ENCODE measurements around the gene RIMKLA.

RIMKLA gene

DNA sequence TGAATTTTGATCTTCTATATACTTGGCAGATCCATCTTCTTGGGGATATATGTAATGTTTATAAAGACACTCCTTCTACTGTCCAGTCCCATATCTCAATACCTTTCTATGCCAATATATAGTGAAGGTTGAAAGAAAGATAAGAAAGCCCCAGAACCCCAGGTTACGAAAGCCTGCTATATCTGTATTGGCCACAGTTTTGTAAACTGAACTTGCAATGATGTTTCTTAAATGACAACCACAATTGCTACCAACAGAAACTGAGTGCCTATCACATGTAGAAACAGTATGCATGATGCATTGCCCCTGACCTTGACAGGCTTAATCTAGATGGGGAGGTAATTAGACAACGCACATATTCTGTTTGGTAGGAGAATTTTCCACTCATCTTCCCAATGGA, 7.8 kb upstream of the RIMKLA start:
- no peak for DNase-seq (ENCODE audit: low read depth)

DNA sequence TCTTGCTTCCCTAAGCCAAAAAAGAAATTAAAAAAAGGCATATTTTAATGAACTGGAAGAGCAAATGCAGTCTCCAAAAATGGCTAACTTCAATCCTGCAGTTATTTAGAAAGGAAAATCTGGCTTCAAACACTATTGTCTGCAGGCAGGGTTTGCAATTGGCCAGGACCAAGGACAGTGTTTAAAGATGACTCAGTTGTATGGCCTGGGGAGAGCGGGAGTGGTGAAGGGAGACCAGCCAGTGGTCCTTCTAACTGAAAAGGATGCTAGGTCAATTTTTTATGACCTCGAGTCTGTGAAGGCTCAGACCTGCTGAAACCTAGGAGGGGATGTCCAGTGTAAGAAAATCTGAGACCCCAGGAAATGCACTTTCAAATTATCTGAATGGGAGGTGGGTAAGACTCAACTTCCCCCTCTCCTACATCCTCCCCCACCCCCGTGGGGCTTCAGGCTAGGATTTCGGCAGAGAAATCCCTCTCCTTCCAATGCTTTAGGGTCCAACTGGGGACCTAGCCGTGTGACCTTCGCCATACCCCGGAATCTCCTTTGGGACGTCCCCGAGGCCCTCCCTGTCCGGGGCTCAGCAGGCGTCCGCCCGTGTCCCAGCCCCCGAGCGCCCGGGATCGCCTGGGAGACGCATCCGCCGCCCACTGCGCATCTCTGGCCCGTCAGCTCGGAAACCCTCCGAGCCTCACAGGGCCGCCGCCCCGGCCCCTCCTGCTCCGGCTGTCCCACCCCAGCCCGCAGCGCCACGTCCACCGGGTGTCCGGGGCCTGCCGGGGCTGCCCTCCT, 602 bp upstream of the RIMKLA start:
- no peak for DNase-seq (ENCODE audit: low read depth)

GRCh38 chr1:42381280-42381673, 685 bp downstream of the RIMKLA start:
- no peak for DNase-seq (ENCODE audit: low read depth)

DNA sequence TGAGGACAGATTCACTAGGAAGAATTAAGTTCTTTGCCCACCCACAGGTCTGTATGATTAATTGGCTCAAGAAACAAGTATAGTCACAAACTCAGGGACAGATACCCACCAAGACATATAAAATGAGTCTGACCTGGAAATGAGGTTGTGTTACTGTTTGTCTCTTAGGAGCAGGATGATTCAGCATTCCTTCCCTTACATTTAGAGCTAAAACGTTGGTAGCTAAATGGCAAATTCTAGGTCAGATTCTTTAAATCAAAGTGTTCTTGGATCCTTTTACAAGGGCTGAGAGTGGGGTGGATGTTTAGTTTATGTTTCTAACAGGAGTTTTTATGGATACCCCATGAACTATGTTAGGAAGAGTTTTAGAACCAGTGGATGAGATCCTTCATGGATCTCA, 4.7 kb downstream of the RIMKLA start:
- DNase-seq (ENCODE audit: low read depth): no peak

DNA sequence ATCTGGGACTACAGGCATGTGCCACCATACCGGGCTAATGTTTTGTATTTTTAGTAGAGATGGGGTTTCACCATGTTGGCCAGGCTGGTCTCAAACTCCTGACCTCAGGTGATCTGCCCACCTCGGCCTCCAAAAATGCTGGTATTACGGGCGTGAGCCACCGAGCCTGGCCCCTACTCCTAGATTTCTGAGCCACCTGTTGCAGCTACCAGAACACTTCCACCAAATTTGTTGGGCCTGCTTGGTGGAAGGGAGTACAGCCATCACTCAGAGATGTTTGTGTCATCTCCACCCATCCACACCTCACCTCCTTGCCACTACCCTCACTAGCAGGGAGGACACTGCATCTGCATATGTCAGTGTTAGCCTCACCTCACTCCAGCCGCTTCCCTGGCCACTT, 5.5 kb downstream of the RIMKLA start:
- DNase-seq (ENCODE audit: low read depth): no peak

DNA sequence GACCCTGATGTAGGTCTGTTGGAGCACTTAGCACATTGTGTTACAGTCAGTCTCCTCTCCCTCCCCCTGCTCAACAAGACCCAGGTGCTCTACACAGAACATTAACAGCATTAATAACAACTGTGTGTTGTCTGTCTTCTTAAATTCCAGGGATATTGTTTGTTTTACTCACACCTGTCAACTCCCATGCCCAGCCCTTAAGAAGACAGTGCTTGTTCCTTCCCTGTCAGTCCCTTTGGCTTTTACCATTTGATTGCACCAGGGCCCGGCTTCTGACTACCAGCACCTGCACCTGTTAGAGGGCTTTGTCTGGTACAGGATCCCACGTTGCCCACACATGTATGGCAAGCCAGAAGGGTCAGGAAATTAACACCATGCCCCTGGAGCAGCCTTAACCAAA, 11.7 kb downstream of the RIMKLA start:
- DNase-seq (ENCODE audit: low read depth): no peak

DNA sequence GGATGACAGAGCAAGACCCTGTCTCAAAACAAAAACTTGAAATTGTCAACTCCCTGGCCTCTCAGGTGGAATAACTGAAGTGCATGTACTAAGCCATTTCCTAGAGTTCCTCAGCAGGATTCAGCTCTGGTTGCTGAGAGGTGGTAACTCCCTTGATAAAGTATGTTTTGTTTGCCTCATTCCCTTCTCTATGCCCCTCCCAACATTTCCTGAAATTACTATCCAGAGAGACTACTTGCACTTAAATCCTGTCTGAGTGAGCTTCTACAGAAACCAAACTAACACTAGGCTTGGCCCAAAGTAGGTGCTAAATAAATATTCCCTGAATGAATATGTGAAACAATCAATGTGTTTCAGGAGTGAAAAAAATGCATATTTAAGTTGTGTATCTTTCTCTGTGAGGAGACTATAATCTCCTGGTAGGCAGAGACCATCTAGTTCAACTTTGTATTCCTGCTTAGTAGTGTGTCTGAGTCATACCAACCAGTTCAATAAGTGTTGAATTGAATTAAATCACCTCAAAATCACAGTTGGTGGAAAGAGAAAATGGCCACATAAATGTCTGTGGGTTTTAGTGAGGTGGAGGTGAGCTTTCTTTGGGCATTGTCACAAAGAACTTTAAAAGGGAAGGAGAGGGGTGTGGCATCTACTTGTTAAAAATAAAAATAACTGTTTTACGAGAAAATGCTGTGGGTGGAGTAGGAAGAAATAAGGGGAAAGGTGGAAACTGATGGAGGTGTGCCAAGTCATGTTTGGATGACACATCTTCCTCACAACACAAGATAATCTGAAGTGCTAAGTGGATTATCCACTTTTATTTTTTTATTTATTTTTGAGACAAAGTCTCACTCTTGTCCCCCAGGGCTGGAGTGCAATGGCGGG, 12.6 kb downstream of the RIMKLA start:
- DNase-seq (ENCODE audit: low read depth): no peak

DNA sequence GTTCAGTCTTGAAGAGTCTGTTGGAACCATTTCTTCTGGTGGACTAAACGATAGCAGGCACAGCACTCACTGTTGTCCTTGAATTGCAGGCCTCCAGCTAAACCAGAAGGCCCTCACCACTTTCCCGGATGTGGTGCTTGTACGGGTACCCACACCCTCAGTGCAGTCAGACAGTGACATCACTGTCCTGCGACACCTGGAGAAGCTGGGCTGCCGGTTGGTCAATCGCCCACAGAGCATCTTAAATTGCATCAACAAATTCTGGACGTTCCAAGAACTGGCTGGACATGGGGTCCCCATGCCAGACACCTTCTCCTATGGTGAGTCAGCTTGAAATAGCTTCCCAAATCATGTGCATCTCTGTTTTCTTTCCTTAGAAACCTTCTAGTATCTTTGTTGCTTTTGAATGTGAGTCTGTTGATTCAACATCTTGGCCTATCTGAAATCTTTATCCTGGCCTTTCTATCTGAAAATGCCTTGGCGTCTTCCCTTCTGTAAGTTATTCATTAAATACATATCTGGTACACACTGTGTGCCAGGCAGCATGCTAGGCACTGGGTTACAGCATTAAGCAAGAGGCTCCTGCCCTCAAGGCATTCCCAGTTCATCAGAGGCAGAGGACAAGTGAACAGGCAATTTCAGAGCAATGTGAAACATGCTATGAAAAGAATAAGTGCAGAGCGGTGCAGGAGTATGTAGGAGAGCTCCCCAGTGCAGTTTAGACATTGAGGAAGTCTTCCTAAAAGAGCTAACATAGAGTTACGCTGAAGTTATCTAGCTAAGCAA, 18.9 kb downstream of the RIMKLA start:
- no peak for DNase-seq (ENCODE audit: low read depth)

GRCh38 chr1:42403880-42404400, 23.3 kb downstream of the RIMKLA start:
- DNase-seq (ENCODE audit: low read depth): no peak

DNA sequence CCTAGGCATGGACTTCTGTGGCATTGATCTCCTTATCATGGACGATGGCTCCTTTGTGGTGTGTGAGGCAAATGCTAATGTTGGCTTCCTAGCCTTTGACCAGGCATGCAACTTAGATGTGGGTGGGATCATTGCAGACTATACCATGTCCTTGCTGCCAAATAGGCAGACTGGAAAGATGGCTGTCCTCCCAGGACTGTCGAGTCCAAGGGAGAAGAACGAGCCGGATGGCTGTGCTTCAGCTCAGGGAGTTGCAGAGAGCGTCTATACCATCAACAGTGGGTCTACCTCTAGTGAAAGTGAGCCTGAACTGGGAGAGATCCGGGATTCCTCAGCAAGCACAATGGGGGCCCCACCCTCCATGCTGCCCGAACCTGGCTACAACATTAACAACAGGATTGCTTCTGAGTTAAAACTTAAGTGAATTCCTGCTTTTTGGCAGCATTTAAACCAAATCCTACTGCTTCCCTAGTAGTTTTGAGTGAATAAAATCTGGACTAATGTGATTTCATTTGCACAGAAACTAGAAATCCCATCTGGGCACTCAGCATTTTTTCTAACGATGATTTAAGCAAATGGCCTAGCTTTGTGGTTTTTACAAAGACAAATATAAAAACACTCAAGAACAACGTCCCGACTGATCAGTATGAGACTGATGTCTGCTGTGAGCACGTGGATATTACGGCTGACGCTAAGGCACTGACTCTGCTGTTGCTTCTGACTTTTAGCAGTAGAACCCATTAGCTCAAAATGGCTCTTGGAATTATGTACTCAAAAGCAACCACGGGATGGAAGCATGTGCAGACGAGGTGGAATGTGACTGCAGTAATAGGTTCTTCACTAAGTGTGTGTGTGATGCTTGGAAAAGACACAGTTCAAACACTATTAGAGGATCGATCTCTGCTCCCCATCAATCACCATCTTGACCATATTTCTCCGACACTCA, 34.2 kb downstream of the RIMKLA start:
- DNase-seq (ENCODE audit: low read depth): no peak

GRCh38 chr1:42417166-42417565, 36.6 kb downstream of the RIMKLA start:
- DNase-seq (ENCODE audit: low read depth): no peak

- no peak for DNase-seq (ENCODE audit: low read depth)
Measured at GRCh38 chr1:42418516-42418915, 37.9 kb downstream of the RIMKLA start.

DNA sequence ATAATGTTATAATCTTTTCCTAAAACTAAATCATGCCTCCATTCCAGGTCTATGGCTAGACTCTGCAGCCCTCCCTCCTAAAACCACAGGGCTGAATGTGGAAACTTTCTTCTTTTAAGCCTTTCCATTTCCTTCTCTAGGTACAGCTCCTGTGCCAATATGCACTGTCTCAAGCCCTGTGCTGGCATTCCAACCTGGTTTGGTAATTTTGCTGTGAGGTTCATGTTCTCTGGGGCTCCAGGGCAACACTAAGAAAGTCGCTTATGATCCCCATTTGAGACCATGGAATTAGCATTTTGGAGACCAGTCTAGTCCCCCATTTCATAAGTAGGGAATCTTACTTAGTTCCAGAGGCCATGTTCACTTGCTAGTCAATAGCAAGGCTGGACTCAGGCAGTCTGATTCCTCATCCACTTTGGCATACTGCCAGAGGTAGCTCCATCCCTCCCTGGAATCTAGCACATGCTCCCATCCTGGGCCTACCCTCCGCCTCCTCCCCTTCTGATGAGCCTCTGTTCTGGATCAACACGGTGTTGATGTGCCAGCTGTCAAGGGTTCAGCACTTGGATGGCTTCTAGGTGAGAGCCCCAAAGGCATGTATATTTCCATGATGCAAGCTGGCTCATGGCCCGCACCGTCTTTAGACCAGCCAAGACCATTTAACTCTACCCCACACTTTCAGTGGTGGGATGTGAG, 38.7 kb downstream of the RIMKLA start:
- no peak for DNase-seq (ENCODE audit: low read depth)

DNA sequence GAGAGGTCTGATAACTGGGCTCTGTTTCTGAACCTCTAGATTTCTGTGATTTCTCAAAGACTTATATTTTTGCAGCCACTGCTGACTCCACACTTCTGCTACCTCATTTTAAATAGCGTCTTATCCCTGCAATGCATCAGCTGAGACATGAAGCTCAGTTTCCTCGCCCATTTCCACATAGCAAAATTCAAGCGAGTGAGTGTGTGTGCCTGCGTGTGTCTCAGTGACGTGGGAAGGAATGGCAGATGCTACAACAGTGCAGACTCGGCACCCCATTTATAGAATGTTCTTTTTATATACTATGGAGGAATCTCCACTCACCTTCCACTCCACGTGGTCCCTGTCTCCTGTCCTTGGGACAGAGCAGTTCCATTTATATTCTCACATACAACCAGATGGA, 39.5 kb downstream of the RIMKLA start:
- DNase-seq (ENCODE audit: low read depth): no peak

GRCh38 chr1:42420911-42421585, 40.5 kb downstream of the RIMKLA start:
- DNase-seq (ENCODE audit: low read depth): no peak

DNA sequence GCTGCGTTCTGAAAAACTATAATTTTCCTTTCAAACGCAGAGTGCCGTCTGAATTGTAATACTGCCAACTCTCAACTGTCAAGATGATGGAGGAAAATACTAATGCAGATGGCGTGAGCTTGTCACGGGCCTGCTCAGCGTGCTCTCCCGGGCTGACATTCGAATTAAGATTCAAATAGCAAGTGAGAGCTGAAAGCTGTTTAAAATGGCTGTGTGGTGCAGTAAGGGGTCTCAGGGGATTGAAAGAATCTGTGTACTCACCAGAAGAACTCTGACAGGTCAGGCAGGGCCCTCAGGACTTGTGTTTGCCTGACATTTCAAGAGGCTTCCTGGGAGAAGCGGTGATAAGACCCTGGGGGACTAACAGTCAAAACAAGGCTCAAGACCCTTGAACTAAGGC, 42.1 kb downstream of the RIMKLA start:
- DNase-seq (ENCODE audit: low read depth): no peak

DNA sequence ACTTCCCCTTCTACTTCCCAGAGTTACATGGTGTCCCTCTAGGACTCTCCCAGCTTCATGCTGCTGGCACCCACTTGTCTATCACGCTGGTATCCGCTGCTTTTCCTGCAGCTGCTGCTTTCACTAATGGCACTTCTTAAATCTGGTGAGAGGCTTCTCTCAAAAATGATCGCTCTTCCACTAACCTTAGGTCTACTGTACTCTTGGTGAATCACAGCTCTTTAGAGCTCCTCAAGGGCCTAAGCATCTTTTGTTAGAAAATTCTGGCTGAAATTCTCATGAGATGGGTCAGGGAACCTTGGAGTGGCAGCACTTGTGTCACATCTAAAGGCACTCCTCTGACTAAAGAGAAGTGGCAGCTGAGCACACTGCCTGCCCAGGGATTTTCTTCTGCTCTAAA, 43.1 kb downstream of the RIMKLA start:
- DNase-seq (ENCODE audit: low read depth): no peak

DNA sequence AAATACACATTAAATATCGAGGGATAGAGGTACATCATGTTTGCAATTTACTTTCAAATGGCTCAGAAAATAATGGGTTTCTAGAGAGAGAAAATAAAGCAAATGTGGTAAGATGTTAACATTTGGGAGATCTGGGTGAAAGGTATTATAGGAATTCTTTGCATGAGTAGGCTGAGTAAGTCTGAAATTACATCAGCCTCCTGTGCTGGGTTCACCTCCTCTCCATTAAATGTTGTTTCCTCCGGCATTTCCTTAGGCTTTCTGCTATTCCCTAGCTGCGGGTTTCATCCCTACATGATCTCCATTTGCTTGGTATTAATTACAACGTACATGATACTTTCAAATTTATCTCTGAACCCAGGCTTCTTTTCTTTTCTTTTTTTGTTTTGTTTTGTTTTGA, 43.6 kb downstream of the RIMKLA start:
- DNase-seq (ENCODE audit: low read depth): no peak

DNA sequence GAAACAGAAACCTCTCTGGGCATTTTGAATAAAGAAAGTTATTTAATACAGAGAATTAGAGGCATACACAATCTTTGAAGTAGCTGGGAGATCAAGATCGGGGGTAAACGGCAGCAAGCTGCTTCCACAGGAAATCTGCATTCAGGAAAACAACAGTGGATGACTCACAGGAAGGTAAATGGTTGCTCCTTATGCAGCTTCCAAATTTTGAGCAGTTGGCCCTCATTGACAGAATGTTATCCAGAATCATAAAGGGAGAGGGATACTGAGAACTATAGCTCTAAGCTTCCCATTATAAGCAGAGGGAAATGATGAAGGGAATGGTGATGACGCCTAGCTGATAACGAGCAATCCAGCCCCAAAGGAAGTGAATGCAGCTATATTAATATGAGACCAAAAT, 46.6 kb downstream of the RIMKLA start:
- DNase-seq (ENCODE audit: low read depth): no peak

- no peak for DNase-seq (ENCODE audit: low read depth)
Measured at GRCh38 chr1:42429603-42430002, 49.0 kb downstream of the RIMKLA start.

Measured in stimulated activated CD8-positive, alpha-beta memory T cell treated with anti-CD3 and anti-CD28 coated beads, Interleukin-15, amount 100 ng/mL, for 24 hours (primary cell).